SU-DHL-6 (cell line): ENCODE data around the gene SCAMP2.

Source experiments
- H2AFZ ChIP-seq: fragments of 200-600 bp; sonication (generic); 2 replicates; pipeline ENCODE4 v1.6.1; 2014; ENCODE audit warnings: low read depth, mild to moderate bottlenecking, moderate library complexity, mixed read lengths, antibody characterized with exemption, low read length; ENCODE audit not compliant: severe bottlenecking
- H3F3A ChIP-seq: fragments of 200-600 bp; shearing (Covaris generic); 2 replicates; pipeline ENCODE4 v1.6.0; 2016; ENCODE audit warnings: antibody characterized with exemption, mild to moderate bottlenecking; ENCODE audit not compliant: insufficient read depth
- H3K27ac ChIP-seq: fragments of 200-600 bp; sonication (generic); 2 replicates; pipeline ENCODE4 v1.5.1; 2016; ENCODE audit warnings: low read depth, mild to moderate bottlenecking, low read length, moderate library complexity, mixed read lengths
- H3K27me3 ChIP-seq: fragments of 200-600 bp; sonication (generic), shearing (Covaris generic); 2 replicates; pipeline ENCODE4 v1.6.0; 2014; ENCODE audit warnings: mild to moderate bottlenecking, low read length
- H3K36me3 ChIP-seq: fragments of 200-600 bp; sonication (generic); 2 replicates; pipeline ENCODE4 v1.6.1; 2014; ENCODE audit warnings: mild to moderate bottlenecking, low read length, mixed read lengths
- H3K4me2 ChIP-seq: fragments of 300-600, 200-600 bp; shearing (Covaris generic), sonication (generic); 2 replicates; pipeline ENCODE4 v1.6.0; 2014; ENCODE audit warnings: low read length, low read depth, mild to moderate bottlenecking; ENCODE audit not compliant: poor library complexity, severe bottlenecking
- H3K4me3 ChIP-seq: fragments of 200-600 bp; sonication (generic); 2 replicates; pipeline ENCODE4 v1.5.1; 2014; ENCODE audit warnings: antibody characterized with exemption, low read length, mild to moderate bottlenecking, mixed read lengths; ENCODE audit not compliant: insufficient read depth, poor library complexity, severe bottlenecking
- H3K79me2 ChIP-seq: fragments of 200-600 bp; sonication (generic); 2 replicates; pipeline ENCODE4 v1.6.1; 2014; ENCODE audit warnings: mild to moderate bottlenecking, low read length, moderate library complexity; ENCODE audit not compliant: insufficient read depth
- H3K9ac ChIP-seq: fragments of 200-600 bp; sonication (generic); 2 replicates; pipeline ENCODE4 v1.7.0; 2014; ENCODE audit warnings: mild to moderate bottlenecking, low read length
- H3K9me2 ChIP-seq: fragments of 200-600 bp; sonication (generic); replicated peaks from 2 replicates; pipeline ENCODE4 v1.6.1; 2014; ENCODE audit warnings: low read length; ENCODE audit not compliant: insufficient read depth
- H3K9me3 ChIP-seq: fragments of 200-600 bp; sonication (generic); 2 replicates; pipeline ENCODE4 v1.6.1; 2014; ENCODE audit warnings: low read length, mixed read lengths; ENCODE audit not compliant: insufficient read depth
- H4K20me1 ChIP-seq: fragments of 200-600 bp; sonication (generic); 2 replicates; pipeline ENCODE4 v1.6.1; 2014; ENCODE audit warnings: low read depth, mild to moderate bottlenecking, antibody characterized with exemption, low read length, moderate library complexity, mixed read lengths
- EZH2phosphoT487 ChIP-seq: fragments of 200-600 bp; sonication (generic), shearing (Covaris generic); conservative IDR thresholded peaks from 2 replicates; pipeline ENCODE4 v1.6.1; 2018; ENCODE audit warnings: mild to moderate bottlenecking, antibody characterized with exemption, low read length, moderate library complexity, mixed read lengths
- TF ChIP-seq, protein P1 (sequence below): fragments of 200-600 bp; sonication (generic); IDR thresholded peaks from one replicate; pipeline ENCODE4 v1.5.1; 2017; ENCODE audit warnings: antibody characterized with exemption, mild to moderate bottlenecking, low read length, moderate library complexity; ENCODE audit not compliant: insufficient read depth, poor library complexity, severe bottlenecking

SCAMP2 gene

DNA sequence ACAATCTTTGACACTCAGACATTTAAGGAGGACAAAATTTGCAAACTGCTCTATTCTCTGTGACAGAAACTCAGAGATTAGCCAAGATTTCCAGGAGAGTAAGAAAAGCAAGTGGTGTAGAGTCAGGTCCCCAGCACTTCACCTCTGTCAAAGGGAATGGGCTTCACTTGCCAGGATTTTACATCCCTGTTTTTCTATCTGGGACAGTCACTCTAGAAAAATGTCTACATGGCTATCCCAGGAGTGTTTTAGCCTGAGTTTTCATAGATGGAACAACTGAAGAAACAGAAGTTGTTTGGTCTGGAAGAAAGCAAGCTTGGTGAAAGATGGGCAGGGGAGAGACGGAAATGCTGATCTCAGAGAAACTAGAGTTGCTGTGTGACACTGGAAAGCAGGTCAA is 30.5 kb upstream of the SCAMP2 start:
- Histone ChIP-seq H3K27ac (no peak overlapping the region), H3K36me3 (no peaks in the 10 kb centered on the region), H4K20me1 (no peaks in the 10 kb centered on the region), H3K4me3 (no peak overlapping the region), H2AFZ (no peak overlapping the region), H3K9me3 (no peaks in the 10 kb centered on the region), H3F3A (peaks cover 9% of the 10 kb centered on the region), H3K9me2 (no peaks in the 10 kb centered on the region), H3K27me3 (no peaks in the 10 kb centered on the region), H3K9ac (no peak overlapping the region), H3K4me2 (no peak overlapping the region), H3K79me2 (peaks cover 5% of the 10 kb centered on the region; the same call in 1 of the 2 replicates)
- TF ChIP-seq, protein P1, sequence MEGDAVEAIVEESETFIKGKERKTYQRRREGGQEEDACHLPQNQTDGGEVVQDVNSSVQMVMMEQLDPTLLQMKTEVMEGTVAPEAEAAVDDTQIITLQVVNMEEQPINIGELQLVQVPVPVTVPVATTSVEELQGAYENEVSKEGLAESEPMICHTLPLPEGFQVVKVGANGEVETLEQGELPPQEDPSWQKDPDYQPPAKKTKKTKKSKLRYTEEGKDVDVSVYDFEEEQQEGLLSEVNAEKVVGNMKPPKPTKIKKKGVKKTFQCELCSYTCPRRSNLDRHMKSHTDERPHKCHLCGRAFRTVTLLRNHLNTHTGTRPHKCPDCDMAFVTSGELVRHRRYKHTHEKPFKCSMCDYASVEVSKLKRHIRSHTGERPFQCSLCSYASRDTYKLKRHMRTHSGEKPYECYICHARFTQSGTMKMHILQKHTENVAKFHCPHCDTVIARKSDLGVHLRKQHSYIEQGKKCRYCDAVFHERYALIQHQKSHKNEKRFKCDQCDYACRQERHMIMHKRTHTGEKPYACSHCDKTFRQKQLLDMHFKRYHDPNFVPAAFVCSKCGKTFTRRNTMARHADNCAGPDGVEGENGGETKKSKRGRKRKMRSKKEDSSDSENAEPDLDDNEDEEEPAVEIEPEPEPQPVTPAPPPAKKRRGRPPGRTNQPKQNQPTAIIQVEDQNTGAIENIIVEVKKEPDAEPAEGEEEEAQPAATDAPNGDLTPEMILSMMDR, result no peak
- TF ChIP-seq EZH2phosphoT487, result no peak

DNA sequence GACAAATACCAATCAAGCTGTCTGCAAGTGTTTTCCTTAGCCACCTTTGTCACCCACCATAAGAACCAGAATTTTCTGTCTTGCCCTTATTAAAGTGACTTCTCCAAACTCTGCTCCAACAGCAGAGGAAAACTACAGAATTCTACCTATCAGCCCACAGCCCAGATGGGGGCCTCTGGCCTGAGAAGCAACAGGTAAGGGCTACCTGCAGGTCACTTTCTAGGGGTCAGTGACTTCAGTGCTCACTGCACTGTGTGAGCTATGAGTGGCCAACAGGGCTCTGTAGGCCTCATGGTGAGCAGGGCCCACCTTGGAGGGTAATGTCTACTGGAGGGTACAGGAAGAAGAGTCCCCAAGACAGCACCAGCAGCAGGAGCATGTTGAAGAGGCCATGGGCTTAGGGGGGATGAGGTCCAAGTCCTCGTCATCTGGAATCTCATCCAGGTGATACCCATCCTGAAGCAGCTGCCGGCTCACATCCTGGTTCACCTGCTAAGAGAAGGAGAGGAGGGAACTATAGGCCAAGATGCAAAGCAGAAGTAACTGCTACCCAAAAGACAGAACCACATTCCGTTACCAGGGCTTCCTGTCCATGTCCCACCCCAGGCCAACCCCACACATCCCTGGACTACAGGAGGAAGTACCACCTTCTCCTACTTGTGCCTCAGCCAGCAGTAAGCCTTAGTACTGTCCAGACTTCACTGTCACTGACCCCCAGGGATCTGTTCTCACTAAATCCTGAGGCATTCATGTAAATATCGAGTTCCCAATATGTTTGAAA is 29.3 kb upstream of the SCAMP2 start:
- H3K27me3 ChIP-seq, result no peaks in the 10 kb centered on the region
- peaks cover 5% of the 10 kb centered on the region; the same call in 1 of the 2 replicates for H3K79me2 ChIP-seq
- H3K4me3 ChIP-seq, result no peak overlapping the region
- H3K9me2 ChIP-seq, result no peaks in the 10 kb centered on the region
- H3F3A ChIP-seq, result peaks cover 9% of the 10 kb centered on the region; the same call in 1 of the 2 replicates
- H3K27ac ChIP-seq, result no peak overlapping the region
- TF ChIP-seq EZH2phosphoT487, result no peak
- TF ChIP-seq, protein P1, result no peak
- H4K20me1 ChIP-seq, result no peaks in the 10 kb centered on the region
- H3K4me2 ChIP-seq, result no peak overlapping the region
- no peak overlapping the region for H3K9ac ChIP-seq
- no peaks in the 10 kb centered on the region for H3K36me3 ChIP-seq
- H2AFZ ChIP-seq, result no peak overlapping the region
- no peaks in the 10 kb centered on the region for H3K9me3 ChIP-seq

DNA sequence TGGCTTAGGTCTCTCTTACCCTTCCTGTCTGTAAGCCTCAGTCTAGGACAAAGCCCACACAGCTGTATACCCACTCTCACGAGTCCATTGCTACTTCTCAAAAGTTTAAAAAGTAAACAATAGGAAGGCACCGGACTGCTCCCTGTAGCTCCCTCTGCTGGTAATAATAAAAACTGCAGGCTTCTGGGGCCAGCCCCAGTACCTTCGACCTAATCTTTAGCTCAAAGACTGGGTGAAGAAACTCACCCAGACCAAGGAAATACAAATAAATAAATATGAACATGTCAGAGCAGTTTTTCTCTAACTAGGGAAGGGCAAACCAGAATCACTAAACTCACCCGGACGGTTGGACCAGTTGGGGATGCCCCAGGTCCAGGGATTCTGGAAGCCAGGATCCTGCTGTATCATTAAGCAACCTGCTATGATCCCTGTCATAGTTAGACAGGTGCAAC is 28.5 kb upstream of the SCAMP2 start:
- Histone ChIP-seq H3K79me2 (peaks cover 5% of the 10 kb centered on the region; the same call in 1 of the 2 replicates), H2AFZ (no peak overlapping the region), H3K9me2 (no peaks in the 10 kb centered on the region), H3K27me3 (no peaks in the 10 kb centered on the region), H3K36me3 (no peaks in the 10 kb centered on the region), H3K4me3 (no peak overlapping the region), H3K9me3 (no peaks in the 10 kb centered on the region), H4K20me1 (no peaks in the 10 kb centered on the region), H3K4me2 (no peak overlapping the region), H3K9ac (no peak overlapping the region), H3F3A (peaks cover 9% of the 10 kb centered on the region; the same call in 1 of the 2 replicates), H3K27ac (no peak overlapping the region)
- TF ChIP-seq, protein P1, result peak; percentile 95
- no peak for TF ChIP-seq EZH2phosphoT487
